CD4-positive, CD25-positive, alpha-beta regulatory T cell (primary cell): Measurements from ENCODE around the gene TRABD2A. TPM values are rescaled to one million over a fixed set of nuclear protein-coding genes. Genes with fewer than 3 reads are reported as not detected.

Experiments
- ATAC-seq, 2 donors: fragments of 150-1000 bp; cut with Tn5 transposase; one replicate each; pipeline ENCODE4 v1.10.0; 2021; ENCODE audit warnings: low read depth in 2 of 2, moderate number of reproducible peaks in 2 of 2, moderate library complexity in 1 of 2
- DNase-seq, 3 donors: peaks; one replicate each; pipeline versions ENCODE4 v3.0.0 to v3.0.0-alpha.2; 2012 to 2022; ENCODE audit warnings: mixed read lengths in 1 of 3
- H3K27ac ChIP-seq: one replicate; pipeline ENCODE4 v1.7.0; 2013; ENCODE audit warnings: mild to moderate bottlenecking, low read length; ENCODE audit not compliant: insufficient read depth, poor library complexity, severe bottlenecking
- H3K27me3 ChIP-seq: one replicate; pipeline ENCODE4 v1.7.0; 2013; ENCODE audit warnings: low read length; ENCODE audit not compliant: control insufficient read depth, insufficient read depth
- H3K36me3 ChIP-seq: one replicate; pipeline ENCODE4 v1.7.0; 2013; ENCODE audit warnings: mild to moderate bottlenecking, low read length, moderate library complexity; ENCODE audit not compliant: control insufficient read depth, insufficient read depth
- H3K4me1 ChIP-seq: 2 replicates; pipeline ENCODE4 v1.7.0; 2013; ENCODE audit warnings: mild to moderate bottlenecking, low read length; ENCODE audit not compliant: insufficient read depth, control insufficient read depth, poor library complexity, severe bottlenecking
- H3K4me3 ChIP-seq: one replicate; pipeline ENCODE4 v1.7.0; 2013; ENCODE audit warnings: low read depth, mild to moderate bottlenecking, low read length, moderate library complexity
- H3K9me3 ChIP-seq, 2 experiments: 1 replicate in 1 of 2; 2 replicates in 1 of 2; pipeline ENCODE4 v1.7.0; 2013; ENCODE audit warnings: low read length in 2 of 2, mild to moderate bottlenecking in 1 of 2, moderate library complexity in 1 of 2; ENCODE audit not compliant: control insufficient read depth in 2 of 2
- H3K27ac Mint-ChIP-seq, 3 donors: one replicate each; pipeline ENCODE4 v1.8.0; 2020 to 2022; ENCODE audit warnings: mild to moderate bottlenecking in 3 of 3, mixed read lengths in 3 of 3, moderate library complexity in 2 of 3
- H3K27me3 Mint-ChIP-seq: one replicate; pipeline ENCODE4 v1.8.0; 2022; ENCODE audit warnings: mild to moderate bottlenecking, mixed read lengths
- H3K36me3 Mint-ChIP-seq: one replicate; pipeline ENCODE4 v1.8.0; 2020; ENCODE audit warnings: mixed read lengths
- H3K4me1 Mint-ChIP-seq, 4 donors: one replicate each; pipeline ENCODE4 v1.8.0; 2020 to 2022; ENCODE audit warnings: mixed read lengths in 4 of 4, mild to moderate bottlenecking in 1 of 4
- H3K4me3 Mint-ChIP-seq, 4 donors: one replicate each; pipeline ENCODE4 v1.8.0; 2020 to 2022; ENCODE audit warnings: mild to moderate bottlenecking in 4 of 4, mixed read lengths in 4 of 4, moderate library complexity in 3 of 4
- H3K9me3 Mint-ChIP-seq, 7 donors: one replicate each; pipeline ENCODE4 v1.8.0; 2020 to 2022; ENCODE audit warnings: mixed read lengths in 7 of 7, mild to moderate bottlenecking in 3 of 7, moderate library complexity in 2 of 7
- polyA plus RNA-seq, 4 donors: library from polyadenylated mRNA; unstranded; fragments of 300-500 nt; fragmentation: Illumina TruSeq; gene quantifications; one replicate each; pipeline ENCODE4 v1.2.3, GENCODE V29; 2021
- total RNA-seq: library from RNA; stranded (reverse); gene quantifications from one replicate; pipeline ENCODE4 v1.2.3, GENCODE V29; 2022

TRABD2A gene
- total and polyA plus RNA-seq, 5 donors from 2014 or later, result 32.9 to 48.8 (median 40.6) TPM

DNA sequence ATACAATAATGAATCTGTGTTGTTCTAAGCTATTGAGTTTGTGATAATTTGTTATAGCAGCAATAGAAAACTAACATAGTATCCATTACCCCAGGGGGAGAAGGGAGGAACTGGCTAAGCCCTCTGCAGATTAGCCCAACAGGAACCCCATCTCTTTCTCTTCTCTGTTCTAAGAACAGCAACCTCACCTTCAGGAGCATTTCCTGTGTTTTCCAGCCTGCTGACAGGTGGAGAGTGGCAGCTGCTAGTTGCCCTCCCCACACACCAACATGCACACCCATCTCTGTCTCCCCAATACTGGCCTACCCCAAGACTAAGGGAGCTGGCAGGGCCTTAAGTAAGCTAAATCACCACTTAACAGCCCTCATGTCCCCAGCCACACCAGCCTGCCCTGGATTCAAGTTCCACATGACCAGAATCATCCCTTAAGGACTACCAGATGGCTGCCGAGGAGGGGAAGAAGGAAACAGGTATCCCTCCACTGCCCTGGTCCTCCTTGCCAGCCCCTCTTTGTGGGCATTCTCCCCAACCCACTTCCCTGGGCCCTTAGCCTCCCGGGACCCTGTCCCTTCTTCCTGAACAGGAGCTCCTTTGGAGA lies 52.8 kb downstream of the TRABD2A start:
- H3K27me3 Mint-ChIP-seq, result no peaks in the 10 kb centered on the region
- Histone ChIP-seq H3K36me3 (no peaks in the 10 kb centered on the region), H3K9me3 (no peaks in the 10 kb centered on the region), H3K4me1 (peaks cover 38% of the 10 kb centered on the region), H3K27me3 (no peaks in the 10 kb centered on the region), H3K4me3 (no peak overlapping the region), H3K27ac (no peak overlapping the region)
- DNase-seq (peak in 1 of 3 donors; percentile 72), ATAC-seq (peak; percentile 13 to 53)
- peak overlapping the region in 1 of 3 donors; percentile 72 for H3K27ac Mint-ChIP-seq
- H3K4me3 Mint-ChIP-seq, result peak overlapping the region; percentile 18 to 69 (median 35)
- no peaks in the 10 kb centered on the region for H3K9me3 Mint-ChIP-seq
- H3K36me3 Mint-ChIP-seq, result peaks cover 29% of the 10 kb centered on the region
- H3K4me1 Mint-ChIP-seq, result peaks cover 5 to 27% (median 20%) of the 10 kb centered on the region in 4 donors

DNA sequence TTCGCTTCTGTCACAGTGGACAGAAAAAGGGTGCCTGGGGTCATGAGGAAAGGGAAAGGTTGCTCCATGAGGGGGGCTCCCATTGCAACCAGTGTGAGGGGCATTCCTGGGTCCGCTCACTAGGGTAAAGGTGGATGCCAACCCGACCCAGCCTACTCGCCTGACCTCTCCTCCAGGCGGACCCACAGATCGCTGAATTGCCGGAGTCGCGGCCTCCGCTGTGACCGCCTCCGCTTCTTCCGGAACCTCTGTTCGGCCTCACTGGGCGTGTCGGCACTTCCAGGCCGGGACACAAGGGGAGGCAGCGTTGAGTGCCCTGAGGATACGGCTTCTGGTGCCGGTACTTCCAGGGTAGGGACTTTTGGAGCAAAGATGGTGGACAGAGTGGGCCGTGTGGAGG lies 57.1 kb downstream of the TRABD2A start:
- Mint-ChIP-seq H3K9me3 (no peaks in the 10 kb centered on the region), H3K4me3 (no peak overlapping the region), H3K4me1 (peaks cover 16 to 33% (median 25%) of the 10 kb centered on the region in 4 donors), H3K27me3 (no peaks in the 10 kb centered on the region), H3K36me3 (peaks cover 31% of the 10 kb centered on the region), H3K27ac (no peak overlapping the region)
- DNase-seq, result no peak
- no peak for ATAC-seq
- no peak overlapping the region for H3K4me3 ChIP-seq
- peaks cover 14% of the 10 kb centered on the region for H3K4me1 ChIP-seq
- no peaks in the 10 kb centered on the region for H3K27me3 ChIP-seq
- peaks cover 2% of the 10 kb centered on the region for H3K36me3 ChIP-seq
- H3K9me3 ChIP-seq, result no peaks in the 10 kb centered on the region
- no peak overlapping the region for H3K27ac ChIP-seq

DNA sequence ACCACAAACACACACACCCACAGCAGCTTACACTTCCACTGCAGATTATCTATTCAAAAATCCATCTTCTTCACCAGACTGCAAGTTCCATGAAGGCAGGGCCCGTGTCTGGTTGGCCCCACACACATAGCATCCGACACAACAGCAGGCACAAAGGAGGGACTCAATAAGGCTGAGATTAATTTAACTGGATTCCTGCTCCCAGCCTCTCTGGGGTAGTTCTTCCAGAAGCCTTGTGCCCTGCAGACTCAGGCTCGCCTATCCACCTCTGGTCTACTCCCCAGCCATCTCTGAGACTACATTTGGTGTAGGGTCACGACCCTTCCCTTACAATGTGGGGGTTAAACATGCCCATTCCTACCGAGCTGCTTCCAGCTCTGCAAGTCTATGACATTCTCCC lies 57.7 kb downstream of the TRABD2A start:
- Histone ChIP-seq H3K36me3 (peaks cover 2% of the 10 kb centered on the region), H3K9me3 (no peaks in the 10 kb centered on the region), H3K27me3 (no peaks in the 10 kb centered on the region), H3K4me1 (peaks cover 10% of the 10 kb centered on the region), H3K27ac (no peak overlapping the region), H3K4me3 (no peak overlapping the region)
- Mint-ChIP-seq H3K4me3 (no peak overlapping the region), H3K27ac (peak overlapping the region; percentile 29 to 71 (median 66)), H3K27me3 (no peaks in the 10 kb centered on the region), H3K4me1 (peaks cover 11 to 29% (median 23%) of the 10 kb centered on the region in 4 donors), H3K36me3 (peaks cover 31% of the 10 kb centered on the region), H3K9me3 (no peaks in the 10 kb centered on the region)
- DNase-seq (no peak), ATAC-seq (no peak)

DNA sequence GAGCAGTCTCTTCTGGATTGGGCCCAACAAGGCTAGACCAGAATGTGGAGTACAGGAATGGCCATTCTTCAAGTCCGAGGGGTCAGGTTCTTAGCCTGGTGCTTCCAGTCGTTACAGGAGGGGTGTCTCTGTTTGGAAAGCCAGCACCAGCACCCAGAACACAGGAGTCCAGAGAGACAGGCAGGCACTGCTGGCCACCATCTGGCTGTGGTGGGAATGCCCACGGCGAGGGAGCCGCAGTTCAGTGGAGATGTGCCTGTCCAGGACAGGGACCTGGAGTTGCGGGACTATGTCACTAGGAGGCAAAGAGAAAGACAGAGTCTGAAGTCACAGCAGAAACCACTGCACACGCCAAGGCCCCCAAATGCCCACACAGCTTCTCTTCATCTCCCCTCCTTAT lies 59.1 kb downstream of the TRABD2A start:
- Histone ChIP-seq H3K9me3 (no peaks in the 10 kb centered on the region), H3K36me3 (peaks cover 2% of the 10 kb centered on the region), H3K27ac (no peak overlapping the region), H3K27me3 (no peaks in the 10 kb centered on the region), H3K4me1 (peaks cover 12% of the 10 kb centered on the region), H3K4me3 (no peak overlapping the region)
- Mint-ChIP-seq H3K27me3 (no peaks in the 10 kb centered on the region), H3K9me3 (no peaks in the 10 kb centered on the region), H3K4me3 (no peak overlapping the region), H3K27ac (no peak overlapping the region), H3K4me1 (peaks cover 14 to 44% (median 27%) of the 10 kb centered on the region in 4 donors), H3K36me3 (peaks cover 24% of the 10 kb centered on the region)
- DNase-seq (no peak), ATAC-seq (no peak)

DNA sequence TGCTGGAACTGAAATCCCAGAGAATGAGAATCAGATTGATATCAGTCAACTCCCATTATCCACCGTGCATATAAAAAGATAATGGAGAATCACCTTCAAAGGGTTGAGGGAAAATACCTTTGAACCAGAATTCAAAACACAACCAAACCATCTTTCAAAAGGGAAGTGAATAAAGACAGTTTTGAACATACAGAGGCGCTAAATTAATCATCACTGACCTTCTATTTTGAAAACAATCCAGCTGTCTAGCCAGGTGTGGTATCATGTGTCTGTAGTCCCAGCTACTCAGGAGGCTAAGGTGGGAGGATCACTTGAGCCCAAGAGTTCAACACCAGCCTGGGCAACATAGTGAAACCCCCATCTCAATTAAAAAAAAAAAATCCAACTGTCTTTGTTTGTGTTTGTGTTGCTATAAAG lies 63.6 kb downstream of the TRABD2A start:
- Histone ChIP-seq H3K9me3 (no peaks in the 10 kb centered on the region), H3K4me1 (peaks cover 16% of the 10 kb centered on the region), H3K27ac (no peak overlapping the region), H3K36me3 (peaks cover 2% of the 10 kb centered on the region), H3K4me3 (peak overlapping the region; percentile 10), H3K27me3 (no peaks in the 10 kb centered on the region)
- Mint-ChIP-seq H3K27ac (peak overlapping the region; percentile 1 to 74 (median 39)), H3K4me1 (peaks cover 23 to 57% (median 31%) of the 10 kb centered on the region in 4 donors), H3K9me3 (peaks cover 0 to 2% (median 0%) of the 10 kb centered on the region in 7 donors), H3K4me3 (peak overlapping the region in 2 of 4 donors; percentile 12 to 48), H3K27me3 (no peaks in the 10 kb centered on the region), H3K36me3 (peaks cover 7% of the 10 kb centered on the region)
- peak in 1 of 3 donors; percentile 73 for DNase-seq
- peak in 1 of 2 donors; percentile 40 for ATAC-seq

DNA sequence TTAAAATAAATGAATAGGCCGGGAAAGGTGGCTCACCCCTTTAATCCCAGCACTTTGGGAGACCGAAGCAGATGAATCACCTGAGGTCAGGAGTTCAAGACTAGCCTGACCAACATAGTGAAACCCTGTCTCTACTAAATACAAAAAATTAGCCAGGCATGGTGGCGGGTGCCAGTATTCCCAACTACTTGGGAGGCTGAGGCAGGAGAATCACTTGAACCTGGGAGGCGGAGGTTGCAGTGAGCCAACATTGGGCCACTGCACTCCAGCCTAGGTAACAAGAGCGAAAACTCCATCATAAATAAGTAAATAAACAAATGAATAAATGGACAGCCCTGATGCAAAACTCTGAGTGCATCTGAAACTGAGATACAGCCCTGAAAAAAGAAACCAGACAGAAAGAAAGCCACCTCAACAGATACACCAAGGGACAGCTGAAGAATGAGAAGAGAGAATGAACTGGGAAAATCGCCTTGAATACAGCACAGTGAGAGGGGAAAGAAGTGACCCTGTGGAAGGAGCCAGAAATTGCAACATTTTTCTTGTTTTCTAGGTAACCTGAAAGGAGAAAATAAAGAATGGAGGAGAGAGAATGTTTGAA lies 64.4 kb downstream of the TRABD2A start:
- H3K27ac Mint-ChIP-seq, result peak overlapping the region in 2 of 3 donors; percentile 16 to 74
- DNase-seq (no peak), ATAC-seq (no peak)
- peaks cover 23 to 60% (median 31%) of the 10 kb centered on the region in 4 donors for H3K4me1 Mint-ChIP-seq
- H3K36me3 Mint-ChIP-seq, result peaks cover 6% of the 10 kb centered on the region
- Histone ChIP-seq H3K36me3 (peaks cover under 1% of the 10 kb centered on the region), H3K4me3 (peak overlapping the region; percentile 10), H3K4me1 (peaks cover 16% of the 10 kb centered on the region), H3K27ac (no peak overlapping the region), H3K27me3 (no peaks in the 10 kb centered on the region), H3K9me3 (no peaks in the 10 kb centered on the region)
- H3K9me3 Mint-ChIP-seq, result peaks cover 0 to 2% (median 0%) of the 10 kb centered on the region in 7 donors
- peak overlapping the region in 2 of 4 donors; percentile 12 to 30 for H3K4me3 Mint-ChIP-seq
- H3K27me3 Mint-ChIP-seq, result no peaks in the 10 kb centered on the region

DNA sequence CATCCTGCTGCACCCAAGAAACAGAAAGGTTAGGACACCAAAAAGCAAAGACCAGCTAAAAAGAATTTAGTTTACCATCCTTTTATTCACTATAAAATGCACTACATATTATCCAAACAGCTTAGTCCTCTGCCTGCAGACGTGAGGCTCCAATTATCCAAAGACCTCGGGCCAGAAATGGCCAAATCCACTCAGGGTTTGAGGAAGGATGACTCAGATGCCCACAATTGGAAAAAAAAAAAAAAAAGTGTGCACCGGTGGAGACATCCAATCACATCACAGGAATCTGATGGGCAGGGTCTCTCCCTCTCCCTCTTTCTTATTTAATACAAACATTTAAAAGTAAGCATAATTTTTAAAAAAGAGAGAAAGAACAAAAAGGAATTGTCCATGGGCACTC lies 65.7 kb downstream of the TRABD2A start:
- Mint-ChIP-seq H3K36me3 (peaks cover 7% of the 10 kb centered on the region), H3K27ac (no peak overlapping the region), H3K27me3 (no peaks in the 10 kb centered on the region), H3K4me1 (peaks cover 23 to 54% (median 28%) of the 10 kb centered on the region in 4 donors), H3K9me3 (peaks cover 0 to 3% (median 0%) of the 10 kb centered on the region in 7 donors), H3K4me3 (no peak overlapping the region)
- ATAC-seq (no peak), DNase-seq (no peak)
- Histone ChIP-seq H3K4me3 (no peak overlapping the region), H3K36me3 (no peaks in the 10 kb centered on the region), H3K4me1 (peaks cover 16% of the 10 kb centered on the region), H3K9me3 (no peaks in the 10 kb centered on the region), H3K27ac (no peak overlapping the region), H3K27me3 (no peaks in the 10 kb centered on the region)
